ENCODE results near the gene DIP2C. TPM values are rescaled to one million over a fixed set of nuclear protein-coding genes. Genes with fewer than 3 reads are reported as not detected.

Gene DIP2C
- total RNA-seq, 1 donor from 2014 or later, result 18.4 TPM

- intact Hi-C loops (cut with DNase I), result no loop called here
- peaks cover 16% of the 10 kb centered on the region for H3K4me1 ChIP-seq
- no peaks in the 10 kb centered on the region for H3K36me3 ChIP-seq
- no peak for DNase-seq (ENCODE audit: extremely low spot score in 2 of 2)
- H3K9me3 ChIP-seq, result no peaks in the 10 kb centered on the region
- TF ChIP-seq POLR2AphosphoS5 (IDR thresholded peaks at IDR 0.05; ENCODE audit: insufficient read depth in 1 of 2, low read depth in 1 of 2) (no peak), POLR2A (IDR thresholded peaks at IDR 0.05) (no peak), CTCF (IDR thresholded peaks at IDR 0.05) (no peak)
- H3K4me3 ChIP-seq, result no peak overlapping the region
- no peak overlapping the region for H3K27ac ChIP-seq
- no peaks in the 10 kb centered on the region for H3K27me3 ChIP-seq
These were observed 99.3 kb downstream of the DIP2C start for GRCh38 chr10:589961-590680.

- no peak overlapping the region for H3K27ac ChIP-seq
- H3K4me3 ChIP-seq, result no peak overlapping the region
- DNase-seq (ENCODE audit: extremely low spot score in 2 of 2), result no peak
- no peaks in the 10 kb centered on the region for H3K9me3 ChIP-seq
- H3K4me1 ChIP-seq, result peaks cover 22% of the 10 kb centered on the region
- TF ChIP-seq CTCF (IDR thresholded peaks at IDR 0.05) (no peak), POLR2AphosphoS5 (IDR thresholded peaks at IDR 0.05; ENCODE audit: insufficient read depth in 1 of 2, low read depth in 1 of 2) (peak in 1 of 2 donors; percentile 30)
- H3K36me3 ChIP-seq, result no peaks in the 10 kb centered on the region
- intact Hi-C loops (cut with DNase I), result no loop called here
- no peaks in the 10 kb centered on the region for H3K27me3 ChIP-seq
These were observed 101.0 kb downstream of the DIP2C start for GRCh38 chr10:588246-589165.

- no peak for DNase-seq (ENCODE audit: extremely low spot score in 2 of 2)
- H3K9me3 ChIP-seq, result no peaks in the 10 kb centered on the region
- no peak overlapping the region for H3K4me3 ChIP-seq
- intact Hi-C loops (cut with DNase I), result no loop called here
- H3K4me1 ChIP-seq, result peaks cover 28% of the 10 kb centered on the region
- no peaks in the 10 kb centered on the region for H3K27me3 ChIP-seq
- H3K36me3 ChIP-seq, result no peaks in the 10 kb centered on the region
- no peak overlapping the region for H3K27ac ChIP-seq
- TF ChIP-seq POLR2AphosphoS5 (IDR thresholded peaks at IDR 0.05; ENCODE audit: insufficient read depth in 1 of 2, low read depth in 1 of 2) (no peak), CTCF (IDR thresholded peaks at IDR 0.05) (no peak), POLR2A (IDR thresholded peaks at IDR 0.05) (no peak)
These were observed 102.8 kb downstream of the DIP2C start for GRCh38 chr10:586716-587115.

GRCh38 chr10:586151-586550 is 103.3 kb downstream of the DIP2C start:
- no peak overlapping the region for H3K27ac ChIP-seq
- no peak for DNase-seq (ENCODE audit: extremely low spot score in 2 of 2)

More at GRCh38 chr10:586151-586550, 103.3 kb downstream of the DIP2C start:
- Histone ChIP-seq H3K36me3 (no peaks in the 10 kb centered on the region), H3K4me1 (peaks cover 32% of the 10 kb centered on the region), H3K9me3 (no peaks in the 10 kb centered on the region), H3K27me3 (no peaks in the 10 kb centered on the region), H3K4me3 (no peak overlapping the region)
- intact Hi-C loops (cut with DNase I), result no loop called here
- TF ChIP-seq POLR2AphosphoS5 (IDR thresholded peaks at IDR 0.05; ENCODE audit: insufficient read depth in 1 of 2, low read depth in 1 of 2) (no peak), CTCF (IDR thresholded peaks at IDR 0.05) (no peak), POLR2A (IDR thresholded peaks at IDR 0.05) (no peak)
